ENCODE measurements around the gene JAKMIP1. TPM values are rescaled to one million over a fixed set of nuclear protein-coding genes. Genes with fewer than 3 reads are reported as not detected.
A peak's percentile ranks its signal among the peaks of the same experiment; 100 is the strongest.

Gene JAKMIP1
- total RNA-seq, 4 donors from 2014 or later: 0.39 to 4.5 (median 1.9) TPM; not detected in 1

DNA sequence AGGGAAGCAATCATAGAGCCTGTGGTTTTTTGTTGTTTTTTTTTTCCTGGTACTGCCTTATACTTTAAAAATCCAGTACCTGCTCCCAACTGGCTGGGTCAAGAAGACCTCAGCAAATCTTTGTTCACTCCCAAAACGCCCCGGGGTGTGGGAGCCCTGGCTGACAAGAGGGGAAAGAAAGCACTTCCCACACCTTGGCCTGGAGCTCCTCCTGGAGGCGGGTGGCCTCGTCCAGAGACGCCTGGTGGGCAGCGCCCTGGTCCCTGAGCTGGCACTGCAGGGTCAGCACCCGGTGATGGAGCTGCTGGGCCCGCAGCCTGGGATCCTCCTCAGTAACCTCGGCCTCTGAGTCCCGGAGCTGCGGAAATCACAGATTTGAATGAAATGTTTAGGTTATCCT lies 220.4 kb downstream of the JAKMIP1 start:
- H3K27me3 ChIP-seq: peaks cover 72% of the 10 kb centered on the region
- H3K4me1 ChIP-seq: no peaks in the 10 kb centered on the region
- ATAC-seq: no peak
- no peaks in the 10 kb centered on the region for H3K36me3 ChIP-seq
- peaks cover 0 to 14% (median 0%) of the 10 kb centered on the region in 3 donors for H3K9me3 ChIP-seq
- no peak overlapping the region for H3K27ac ChIP-seq
- H3K4me3 ChIP-seq: no peak overlapping the region
- no peak for TF ChIP-seq POLR2AphosphoS5 (IDR thresholded peaks at IDR 0.05)
- TF ChIP-seq EP300 (IDR thresholded peaks at IDR 0.05): no peak
- TF ChIP-seq, protein P1, sequence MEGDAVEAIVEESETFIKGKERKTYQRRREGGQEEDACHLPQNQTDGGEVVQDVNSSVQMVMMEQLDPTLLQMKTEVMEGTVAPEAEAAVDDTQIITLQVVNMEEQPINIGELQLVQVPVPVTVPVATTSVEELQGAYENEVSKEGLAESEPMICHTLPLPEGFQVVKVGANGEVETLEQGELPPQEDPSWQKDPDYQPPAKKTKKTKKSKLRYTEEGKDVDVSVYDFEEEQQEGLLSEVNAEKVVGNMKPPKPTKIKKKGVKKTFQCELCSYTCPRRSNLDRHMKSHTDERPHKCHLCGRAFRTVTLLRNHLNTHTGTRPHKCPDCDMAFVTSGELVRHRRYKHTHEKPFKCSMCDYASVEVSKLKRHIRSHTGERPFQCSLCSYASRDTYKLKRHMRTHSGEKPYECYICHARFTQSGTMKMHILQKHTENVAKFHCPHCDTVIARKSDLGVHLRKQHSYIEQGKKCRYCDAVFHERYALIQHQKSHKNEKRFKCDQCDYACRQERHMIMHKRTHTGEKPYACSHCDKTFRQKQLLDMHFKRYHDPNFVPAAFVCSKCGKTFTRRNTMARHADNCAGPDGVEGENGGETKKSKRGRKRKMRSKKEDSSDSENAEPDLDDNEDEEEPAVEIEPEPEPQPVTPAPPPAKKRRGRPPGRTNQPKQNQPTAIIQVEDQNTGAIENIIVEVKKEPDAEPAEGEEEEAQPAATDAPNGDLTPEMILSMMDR (IDR thresholded peaks at IDR 0.05): peak in 1 of 4 experiments; percentile 39
- 29% methylated on average over 1 of the region's 11 CpGs; no CpG with 5 or more reads in 1 of the 2 donors for WGBS, 2 donors (ENCODE audit: low coverage in 1 of 2)

DNA sequence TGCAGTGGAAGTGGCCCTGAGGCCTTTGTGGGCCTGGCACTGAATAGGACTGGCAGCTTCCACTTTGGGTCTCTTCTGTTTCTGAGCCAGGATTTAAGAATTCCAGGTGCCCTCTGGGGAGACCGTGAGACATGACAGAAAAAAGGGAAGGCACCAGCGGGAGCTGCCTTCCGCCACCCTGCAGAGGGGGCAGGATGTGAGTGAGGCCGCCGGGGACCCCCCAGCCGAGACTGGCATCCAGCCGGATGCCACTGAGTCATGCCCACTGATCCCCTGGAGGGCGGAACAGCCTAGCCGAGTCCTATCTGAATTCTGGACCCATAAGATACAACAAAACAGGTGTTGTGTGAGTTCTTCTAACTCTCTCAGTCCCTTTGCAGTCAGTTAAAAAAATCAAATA lies 223.4 kb downstream of the JAKMIP1 start:
- H3K27ac ChIP-seq: no peak overlapping the region
- no peaks in the 10 kb centered on the region for H3K36me3 ChIP-seq
- H3K4me3 ChIP-seq: no peak overlapping the region
- ATAC-seq: no peak
- WGBS, 2 donors (ENCODE audit: low coverage in 1 of 2): 27 to 82% methylated on average over 4 to 6 of the region's 9 CpGs
- no peaks in the 10 kb centered on the region for H3K4me1 ChIP-seq
- TF ChIP-seq, protein P1 (IDR thresholded peaks at IDR 0.05): no peak
- TF ChIP-seq POLR2A (IDR thresholded peaks at IDR 0.05): no peak
- no peak for TF ChIP-seq EP300 (IDR thresholded peaks at IDR 0.05)
- no peak for TF ChIP-seq POLR2AphosphoS5 (IDR thresholded peaks at IDR 0.05)
- H3K9me3 ChIP-seq: no peaks in the 10 kb centered on the region
- peaks cover 79% of the 10 kb centered on the region for H3K27me3 ChIP-seq

DNA sequence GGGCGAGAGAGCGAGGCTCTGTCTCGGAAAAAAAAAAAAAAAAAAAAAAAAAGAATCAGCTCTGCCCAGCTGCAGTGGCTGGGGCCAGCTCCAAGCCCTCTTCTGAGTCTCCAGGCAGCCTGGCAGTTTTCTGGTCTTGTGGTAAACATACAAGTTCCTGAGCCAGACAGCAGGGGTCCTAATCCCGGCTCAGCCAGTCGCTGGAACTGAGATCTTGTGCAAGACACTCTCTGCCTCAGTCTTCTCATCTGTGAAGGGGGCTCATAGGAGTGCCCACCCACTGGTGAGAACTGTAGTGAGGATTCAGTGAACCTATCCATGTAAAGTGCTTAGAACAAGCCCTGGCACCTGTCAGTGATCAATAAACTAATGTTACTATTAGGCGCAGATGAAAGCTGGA lies 223.9 kb downstream of the JAKMIP1 start:
- Histone ChIP-seq H3K4me3 (no peak overlapping the region), H3K27ac (no peak overlapping the region), H3K9me3 (no peaks in the 10 kb centered on the region), H3K27me3 (peaks cover 77% of the 10 kb centered on the region), H3K36me3 (no peaks in the 10 kb centered on the region), H3K4me1 (no peaks in the 10 kb centered on the region)
- TF ChIP-seq, protein P1 (IDR thresholded peaks at IDR 0.05): no peak
- TF ChIP-seq EP300 (IDR thresholded peaks at IDR 0.05) (no peak), POLR2A (IDR thresholded peaks at IDR 0.05) (no peak), POLR2AphosphoS5 (IDR thresholded peaks at IDR 0.05) (no peak)
- 70% methylated on average over 2 of the region's 6 CpGs; no CpG with 5 or more reads in 1 of the 2 donors for WGBS, 2 donors (ENCODE audit: low coverage in 1 of 2)
- ATAC-seq: no peak

Other genes with a start within 250 kb of the JAKMIP1 start
- gene C4orf50, start 182.1 kb downstream of the JAKMIP1 start, total RNA-seq: under 1 TPM; under 0.01 to 0.25 (median 0.12) TPM
- 100 to 1,000 TPM in 2 of 4 donors, 10 to 100 TPM in 2; 95.7 to 137 (median 101) TPM for gene WFS1, start 69.3 kb upstream of the JAKMIP1 start, total RNA-seq